ENCODE results near the gene KRTAP5-4. TPM values are rescaled to one million over a fixed set of nuclear protein-coding genes. Genes with fewer than 3 reads are reported as not detected.

Gene KRTAP5-4
- total and polyA plus RNA-seq, 4 donors = not detected

- ATAC-seq (ENCODE audit: insufficient read depth, low FRiP score) (no peak), DNase-seq (peak in 1 of 3 donors; percentile 3)
- no peak overlapping the region for H3K9ac ChIP-seq (ENCODE audit: insufficient read depth in 1 of 2, low read length in 2 of 2)
These were observed 31.8 kb upstream of the KRTAP5-4 start for GRCh38 chr11:1653541-1654387.

GRCh38 chr11:1652771-1653540, 31.0 kb upstream of the KRTAP5-4 start:
- Histone ChIP-seq H3K4me3 (no peak overlapping the region), H3K27me3 (ENCODE audit: control insufficient read depth in 3 of 3, insufficient read depth in 3 of 3, low read length in 2 of 3) (no peaks in the 10 kb centered on the region), H3K27ac (ENCODE audit: low read depth in 1 of 2, low read length in 1 of 2) (no peak overlapping the region), H3K4me1 (ENCODE audit: control insufficient read depth in 5 of 5, insufficient read depth in 5 of 5, low read length in 5 of 5) (peaks cover 0 to 34% (median 8%) of the 10 kb centered on the region in 5 donors), H3K9me3 (ENCODE audit: control insufficient read depth in 4 of 4, insufficient read depth in 3 of 4, low read length in 3 of 4) (no peaks in the 10 kb centered on the region), H3K36me3 (ENCODE audit: control insufficient read depth in 4 of 4, insufficient read depth in 4 of 4, low read length in 4 of 4) (no peaks in the 10 kb centered on the region), H3K9ac (ENCODE audit: insufficient read depth in 1 of 2, low read length in 2 of 2) (no peak overlapping the region)
- ATAC-seq (ENCODE audit: insufficient read depth, low FRiP score) (peak; percentile 82), DNase-seq (peak; percentile 72 to 81 (median 72))
- TF ChIP-seq CTCF (IDR thresholded peaks at IDR 0.05; ENCODE audit: control extremely low read depth, extremely low read depth) = peak; percentile 97
- 35 to 39% methylated on average over 34 of the region's 34 CpGs for WGBS, 2 donors

More at GRCh38 chr11:1653541-1654387, 31.8 kb upstream of the KRTAP5-4 start:
- H3K27ac ChIP-seq (ENCODE audit: low read depth in 1 of 2, low read length in 1 of 2) = no peak overlapping the region
- H3K4me3 ChIP-seq = no peak overlapping the region
- peaks cover 0 to 34% (median 8%) of the 10 kb centered on the region in 5 donors for H3K4me1 ChIP-seq (ENCODE audit: control insufficient read depth in 5 of 5, insufficient read depth in 5 of 5, low read length in 5 of 5)
- H3K9me3 ChIP-seq (ENCODE audit: control insufficient read depth in 4 of 4, insufficient read depth in 3 of 4, low read length in 3 of 4) = no peaks in the 10 kb centered on the region
- no peak for TF ChIP-seq CTCF (IDR thresholded peaks at IDR 0.05; ENCODE audit: control extremely low read depth, extremely low read depth)
- 87 to 88% methylated on average over 14 of the region's 14 CpGs for WGBS, 2 donors
- no peaks in the 10 kb centered on the region for H3K36me3 ChIP-seq (ENCODE audit: control insufficient read depth in 4 of 4, insufficient read depth in 4 of 4, low read length in 4 of 4)
- no peaks in the 10 kb centered on the region for H3K27me3 ChIP-seq (ENCODE audit: control insufficient read depth in 3 of 3, insufficient read depth in 3 of 3, low read length in 2 of 3)

- no peak overlapping the region for H3K4me3 ChIP-seq
- 51 to 59% methylated on average over 20 of the region's 20 CpGs for WGBS, 2 donors
- no peaks in the 10 kb centered on the region for H3K9me3 ChIP-seq (ENCODE audit: control insufficient read depth in 4 of 4, insufficient read depth in 3 of 4, low read length in 3 of 4)
- no peak overlapping the region for H3K27ac ChIP-seq (ENCODE audit: low read depth in 1 of 2, low read length in 1 of 2)
- no peak for TF ChIP-seq CTCF (IDR thresholded peaks at IDR 0.05; ENCODE audit: control extremely low read depth, extremely low read depth)
- no peak for DNase-seq
- H3K9ac ChIP-seq (ENCODE audit: insufficient read depth in 1 of 2, low read length in 2 of 2) = no peak overlapping the region
- ATAC-seq (ENCODE audit: insufficient read depth, low FRiP score) = no peak
- H3K27me3 ChIP-seq (ENCODE audit: control insufficient read depth in 3 of 3, insufficient read depth in 3 of 3, low read length in 2 of 3) = no peaks in the 10 kb centered on the region
- H3K4me1 ChIP-seq (ENCODE audit: control insufficient read depth in 5 of 5, insufficient read depth in 5 of 5, low read length in 5 of 5) = peaks cover 0 to 34% (median 8%) of the 10 kb centered on the region in 5 donors
- no peaks in the 10 kb centered on the region for H3K36me3 ChIP-seq (ENCODE audit: control insufficient read depth in 4 of 4, insufficient read depth in 4 of 4, low read length in 4 of 4)
These were observed 30.5 kb upstream of the KRTAP5-4 start for GRCh38 chr11:1652442-1652770.

All from lung (tissue), 12 donors.